ENCODE measurements around the gene LAMA2.

Gene LAMA2

DNA sequence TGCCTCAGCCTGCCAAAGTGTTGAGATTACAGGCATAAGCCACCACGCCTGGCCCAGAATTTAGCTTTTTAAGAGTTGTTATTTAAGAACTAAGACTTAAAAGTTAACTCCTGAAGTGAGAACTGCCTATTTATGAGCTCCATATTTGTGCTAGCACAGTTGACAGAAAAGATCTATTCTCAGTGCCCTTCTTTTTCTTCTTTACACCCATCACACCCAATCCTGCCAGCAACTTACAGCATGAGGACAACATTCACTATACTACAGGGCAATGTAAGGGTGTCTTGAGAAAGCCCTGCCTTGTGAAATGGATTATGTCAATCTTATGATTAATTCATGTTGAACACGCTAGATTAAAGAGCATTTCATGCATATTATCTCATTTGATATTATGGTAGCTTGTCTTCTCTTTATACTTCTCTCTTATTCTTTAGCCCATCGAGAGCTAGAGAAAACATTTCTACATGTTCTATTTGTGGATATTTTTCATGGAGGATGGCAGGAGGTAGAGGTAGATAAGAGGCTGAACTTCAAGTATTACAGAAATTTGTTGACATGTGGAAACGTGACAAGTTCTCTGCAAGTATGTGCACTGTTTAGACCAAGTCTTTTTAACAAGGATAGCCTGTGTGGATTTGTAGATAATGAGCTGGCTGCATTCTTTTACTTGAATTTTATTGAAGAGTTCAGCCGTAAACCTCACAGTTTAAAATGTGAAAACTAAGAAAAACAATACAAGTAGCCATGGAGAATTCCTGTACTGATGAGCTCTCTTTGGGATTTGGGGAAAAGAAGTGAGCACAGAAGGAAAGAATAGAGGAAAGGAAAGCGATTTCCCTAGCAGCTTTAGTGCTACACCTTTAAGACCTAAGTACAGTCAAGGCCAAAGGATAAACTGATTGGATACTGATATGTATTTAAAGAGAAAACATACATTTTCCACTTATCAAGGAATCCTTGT, 614.8 kb downstream of the LAMA2 start:
- in situ Hi-C loops (cut with HindIII; ENCODE audit: low pct_ligation_motif_present, low sequenced_read_pairs): no loop called here
- TF ChIP-seq CTCF (IDR thresholded peaks at IDR 0.05; ENCODE audit: low read depth, low read length, missing control alignments): no peak
- Histone ChIP-seq H3K36me3 (replicated peaks) (no peaks in the 10 kb centered on the region), H3K27me3 (replicated peaks) (no peaks in the 10 kb centered on the region), H3K27ac (no peak overlapping the region), H3K4me3 (ENCODE audit: low read depth, low read length) (no peak overlapping the region)
- no peak for DNase-seq

GRCh38 chr6:129498541-129498940, 615.6 kb downstream of the LAMA2 start:
- no peak for TF ChIP-seq CTCF (IDR thresholded peaks at IDR 0.05; ENCODE audit: low read depth, low read length, missing control alignments)
- no peak for DNase-seq
- no peak overlapping the region for H3K4me3 ChIP-seq (ENCODE audit: low read depth, low read length)
- in situ Hi-C loops (cut with HindIII; ENCODE audit: low pct_ligation_motif_present, low sequenced_read_pairs): no loop called here
- no peaks in the 10 kb centered on the region for H3K27me3 ChIP-seq (replicated peaks)
- H3K36me3 ChIP-seq (replicated peaks): no peaks in the 10 kb centered on the region
- no peak overlapping the region for H3K27ac ChIP-seq

- DNase-seq: peak; percentile 29
- Histone ChIP-seq H3K36me3 (replicated peaks) (no peaks in the 10 kb centered on the region), H3K27me3 (replicated peaks) (no peaks in the 10 kb centered on the region), H3K27ac (no peak overlapping the region), H3K4me3 (ENCODE audit: low read depth, low read length) (no peak overlapping the region)
- in situ Hi-C loops (cut with HindIII; ENCODE audit: low pct_ligation_motif_present, low sequenced_read_pairs): no loop called here
- TF ChIP-seq CTCF (IDR thresholded peaks at IDR 0.05; ENCODE audit: low read depth, low read length, missing control alignments): peak; percentile 38
Observed at GRCh38 chr6:129498950-129499842, 616.3 kb downstream of the LAMA2 start.

GRCh38 chr6:129499843-129500219, 616.9 kb downstream of the LAMA2 start:
- in situ Hi-C loops (cut with HindIII; ENCODE audit: low pct_ligation_motif_present, low sequenced_read_pairs): no loop called here
- Histone ChIP-seq H3K36me3 (replicated peaks) (no peaks in the 10 kb centered on the region), H3K27me3 (replicated peaks) (no peaks in the 10 kb centered on the region), H3K4me3 (ENCODE audit: low read depth, low read length) (no peak overlapping the region), H3K27ac (no peak overlapping the region)
- DNase-seq: no peak
- TF ChIP-seq CTCF (IDR thresholded peaks at IDR 0.05; ENCODE audit: low read depth, low read length, missing control alignments): no peak

- in situ Hi-C loops (cut with HindIII; ENCODE audit: low pct_ligation_motif_present, low sequenced_read_pairs): no loop called here
- Histone ChIP-seq H3K4me3 (ENCODE audit: low read depth, low read length) (peak overlapping the region; percentile 40), H3K27me3 (replicated peaks) (no peaks in the 10 kb centered on the region), H3K36me3 (replicated peaks) (no peaks in the 10 kb centered on the region), H3K27ac (peak overlapping the region; percentile 90)
- peak; percentile 60 for TF ChIP-seq CTCF (IDR thresholded peaks at IDR 0.05; ENCODE audit: low read depth, low read length, missing control alignments)
- DNase-seq: peak; percentile 95
Observed at GRCh38 chr6:129500958-129501739, 618.2 kb downstream of the LAMA2 start.
